Activated B cell treated with CpG ODN at 0.5 μM for 24 hours (primary cell): ENCODE results near the gene ZNF787. TPM values are rescaled to one million over a fixed set of nuclear protein-coding genes. Genes with fewer than 3 reads are reported as not detected.
A peak's percentile ranks its signal among the peaks of the same experiment; 100 is the strongest.

ENCODE experiments used
- ATAC-seq: fragments of 200-7000 bp; cut with Tn5 transposase; one replicate; pipeline ENCODE4 v1.10.0; 2021; ENCODE audit warnings: low read depth, mild to moderate bottlenecking, moderate library complexity
- CTCF ChIA-PET: fragments of 350-600 bp; sonication (Branson Sonifier 250); formaldehyde crosslinking; loops from one replicate; lab custom pipeline; 2021; ENCODE audit warnings: antibody characterized with exemption; lab: Charles Lee
- POLR2A ChIA-PET: fragments of 350-600 bp; sonication (Branson Sonifier 250); formaldehyde crosslinking; loops from one replicate; lab custom pipeline; 2021; ENCODE audit warnings: antibody characterized with exemption; lab: Charles Lee
- DNase-seq: peaks from one replicate; pipeline ENCODE4 v3.0.0; 2022
- H3K27ac Mint-ChIP-seq: one replicate; pipeline ENCODE4 v1.8.0; 2020; ENCODE audit warnings: mixed read lengths
- H3K27me3 Mint-ChIP-seq: one replicate; pipeline ENCODE4 v1.8.0; 2021; ENCODE audit warnings: mixed read lengths
- H3K36me3 Mint-ChIP-seq: one replicate; pipeline ENCODE4 v1.8.0; 2021; ENCODE audit warnings: low read depth, mixed read lengths
- H3K4me1 Mint-ChIP-seq: one replicate; pipeline ENCODE4 v1.8.0; 2021; ENCODE audit warnings: mixed read lengths
- H3K4me3 Mint-ChIP-seq: one replicate; pipeline ENCODE4 v1.8.0; 2020; ENCODE audit warnings: mild to moderate bottlenecking, mixed read lengths
- H3K9me3 Mint-ChIP-seq: one replicate; pipeline ENCODE4 v1.8.0; 2020; ENCODE audit warnings: mixed read lengths
- CTCF ChIP-seq: fragments of 200-600 bp; IDR thresholded peaks from one replicate; pipeline ENCODE4 v1.8.0; 2022; ENCODE audit warnings: antibody characterized with exemption, mild to moderate bottlenecking
- intact Hi-C: fragments of 100-400 bp; cut with micrococcal nuclease; formaldehyde crosslinking; loops from one replicate; pipeline ENCODE4 v1.15.1; 2024
- total RNA-seq: library from RNA; stranded (reverse); gene quantifications from 2 replicates; pipeline ENCODE4 v1.2.3, GENCODE V29; 2022

The ZNF787 gene
- 40.8 and 42.3 TPM in 2 replicates for total RNA-seq

- ChIA-PET POLR2A (interaction anchor here (0.6 to 2.9 kb wide), 14 partner anchors 10 to 1932 kb away, joined by 3 to 51 read pairs (median 4); partner anchors contain the start of genes FIZ1, MBOAT7, U2AF2 and ZNF444), CTCF (interaction anchor here (1.4 kb wide), 1 partner anchor 50 kb away, joined by 4 read pairs; no protein-coding TSS in a partner anchor)
- Mint-ChIP-seq H3K4me1 (peaks cover 45% of the 10 kb centered on the region), H3K4me3 (peak within 1 kb of the TSS; percentile 91), H3K9me3 (no peaks in the 10 kb centered on the region), H3K27me3 (no peaks in the 10 kb centered on the region), H3K27ac (peak within 1 kb of the TSS; percentile 95), H3K36me3 (peaks cover 5% of the 10 kb centered on the region)
- DNase-seq (peak; percentile 99), ATAC-seq (peak; percentile 87)
- TF ChIP-seq CTCF = no peak
- intact Hi-C loops = loop anchor here (1.0 to 2.0 kb wide), 8 partner anchors 10 to 645 kb away; partner anchors contain the start of genes EPN1, U2AF2, ZNF444 and ZNF628
These were observed at the start of gene ZNF787 for GRCh38 chr19:56121180-56122167. ZNF787 (minus strand) TSS chr19:56121295; CDS start chr19:56103217, 18,078 bp downstream.

GRCh38 chr19:56170261-56170660 is 49.2 kb upstream of the ZNF787 start:
- intact Hi-C loops = no loop called here
- no peaks in the 10 kb centered on the region for H3K9me3 Mint-ChIP-seq
- H3K36me3 Mint-ChIP-seq = no peaks in the 10 kb centered on the region
- TF ChIP-seq CTCF = no peak
- CTCF ChIA-PET = interaction anchor here (1.0 to 1.4 kb wide), 3 partner anchors 65 to 94 kb away, joined by 3 to 7 read pairs (median 3); no protein-coding TSS in a partner anchor
- no peak overlapping the region for H3K27ac Mint-ChIP-seq
- peaks cover 2% of the 10 kb centered on the region for H3K4me1 Mint-ChIP-seq
- no peak overlapping the region for H3K4me3 Mint-ChIP-seq
- POLR2A ChIA-PET = no interaction called here
- no peak for DNase-seq
- no peak for ATAC-seq
- H3K27me3 Mint-ChIP-seq = peaks cover 3% of the 10 kb centered on the region

- ChIA-PET POLR2A (no interaction called here), CTCF (interaction anchor here (2.4 kb wide), 1 partner anchor 86 kb away, joined by 8 read pairs; no protein-coding TSS in a partner anchor)
- H3K4me1 Mint-ChIP-seq = peaks cover 3% of the 10 kb centered on the region
- H3K9me3 Mint-ChIP-seq = no peaks in the 10 kb centered on the region
- H3K4me3 Mint-ChIP-seq = no peak overlapping the region
- peaks cover 2% of the 10 kb centered on the region for H3K27me3 Mint-ChIP-seq
- no peaks in the 10 kb centered on the region for H3K36me3 Mint-ChIP-seq
- ATAC-seq (no peak), DNase-seq (no peak)
- no peak overlapping the region for H3K27ac Mint-ChIP-seq
- intact Hi-C loops = no loop called here
- no peak for TF ChIP-seq CTCF
These were observed 46.0 kb upstream of the ZNF787 start for GRCh38 chr19:56167064-56167578.

GRCh38 chr19:56163097-56163496 is 42.0 kb upstream of the ZNF787 start:
- CTCF ChIA-PET = interaction anchor here (1.0 kb wide), 1 partner anchor 97 kb away, joined by 3 read pairs; no protein-coding TSS in a partner anchor
- DNase-seq (no peak), ATAC-seq (no peak)
- TF ChIP-seq CTCF = no peak
- POLR2A ChIA-PET = no interaction called here
- Mint-ChIP-seq H3K9me3 (no peaks in the 10 kb centered on the region), H3K4me1 (peaks cover 3% of the 10 kb centered on the region), H3K4me3 (no peak overlapping the region), H3K36me3 (peaks cover 18% of the 10 kb centered on the region), H3K27ac (no peak overlapping the region), H3K27me3 (peaks cover 2% of the 10 kb centered on the region)
- intact Hi-C loops = no loop called here
